Stimulated activated CD8-positive, alpha-beta memory T cell treated with anti-CD3 and anti-CD28 coated beads, Interleukin-4, amount 100 ng/mL, for 24 hours (primary cell): ENCODE measurements around the gene NOTCH1.

ENCODE experiments used
- DNase-seq: peaks from one replicate; pipeline ENCODE4 v3.0.0-alpha.2; 2020; ENCODE audit warnings: low read depth

NOTCH1 gene

DNA sequence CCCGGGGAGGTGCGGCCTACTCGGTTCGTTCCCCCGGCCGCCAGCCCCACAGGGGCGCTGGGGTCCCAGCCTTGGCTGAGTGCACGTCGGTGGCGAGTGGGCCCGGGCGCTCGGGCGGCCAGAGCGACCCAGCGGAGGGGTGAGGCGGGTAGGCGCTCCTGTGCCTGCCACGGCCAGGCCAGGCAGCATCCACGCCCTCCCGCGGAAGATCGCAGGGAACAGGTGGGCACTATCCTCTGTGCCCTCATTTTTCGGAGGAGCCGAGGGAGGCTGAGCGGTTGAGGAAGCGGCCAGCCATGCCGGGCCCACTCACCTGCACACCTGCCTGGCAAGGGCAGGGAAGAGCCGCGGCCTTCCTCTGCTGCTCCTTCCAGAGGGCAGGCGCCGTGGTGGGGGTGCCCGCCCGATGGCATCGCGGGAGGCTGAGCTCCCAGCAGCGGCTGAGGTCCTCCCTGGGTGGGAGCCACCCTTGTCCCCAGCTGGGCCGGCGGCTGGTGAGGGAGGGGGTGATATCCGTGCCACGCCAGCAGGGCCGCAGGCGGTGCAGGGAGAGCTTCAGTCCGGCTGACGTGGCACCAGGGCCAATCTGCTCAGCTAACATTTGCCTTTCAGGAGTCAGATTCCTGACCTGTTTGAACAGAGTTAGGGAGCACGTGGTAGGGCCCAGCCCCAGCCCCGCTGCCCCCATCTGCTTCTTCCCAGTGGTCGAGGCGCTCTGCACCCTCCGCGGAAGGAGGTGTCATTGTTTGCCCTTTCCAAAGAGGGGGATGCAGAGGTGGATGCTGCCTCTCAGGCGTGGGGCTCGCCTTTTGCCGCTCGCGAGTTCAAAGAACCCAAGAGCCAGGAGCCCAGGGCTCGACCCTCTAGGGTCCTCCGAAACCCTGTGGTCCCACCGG is 61.4 kb downstream of the NOTCH1 start:
- no peak for DNase-seq

DNA sequence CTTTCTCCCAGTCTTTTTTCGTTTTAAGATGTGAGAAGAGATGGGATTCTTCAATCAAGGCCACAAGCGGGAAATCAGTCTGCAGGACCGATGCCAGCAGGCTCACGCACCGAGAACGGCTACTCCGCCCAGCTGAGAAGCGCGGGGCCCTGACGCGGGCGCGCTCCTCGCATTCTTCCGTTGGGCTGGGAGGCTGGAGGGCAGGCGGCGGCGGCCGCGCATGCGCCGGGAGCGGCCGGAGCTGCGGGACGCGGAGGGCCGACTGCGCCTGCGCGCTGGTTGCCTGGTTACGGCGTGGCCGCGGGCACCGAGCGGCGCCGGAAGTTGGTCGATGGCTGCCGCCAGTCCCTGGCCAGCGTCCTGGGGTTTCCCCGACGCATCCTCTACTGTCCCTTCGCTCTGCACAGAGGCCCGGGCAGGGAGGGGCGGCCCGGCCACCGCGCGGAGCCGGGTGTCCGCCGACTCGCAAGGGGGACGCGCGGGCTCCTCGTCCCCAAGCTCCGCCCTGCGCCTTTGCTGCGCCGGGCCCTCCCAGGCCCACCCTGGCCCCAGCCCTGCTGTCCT is 62.2 kb downstream of the NOTCH1 start:
- peak; percentile 95 for DNase-seq

DNA sequence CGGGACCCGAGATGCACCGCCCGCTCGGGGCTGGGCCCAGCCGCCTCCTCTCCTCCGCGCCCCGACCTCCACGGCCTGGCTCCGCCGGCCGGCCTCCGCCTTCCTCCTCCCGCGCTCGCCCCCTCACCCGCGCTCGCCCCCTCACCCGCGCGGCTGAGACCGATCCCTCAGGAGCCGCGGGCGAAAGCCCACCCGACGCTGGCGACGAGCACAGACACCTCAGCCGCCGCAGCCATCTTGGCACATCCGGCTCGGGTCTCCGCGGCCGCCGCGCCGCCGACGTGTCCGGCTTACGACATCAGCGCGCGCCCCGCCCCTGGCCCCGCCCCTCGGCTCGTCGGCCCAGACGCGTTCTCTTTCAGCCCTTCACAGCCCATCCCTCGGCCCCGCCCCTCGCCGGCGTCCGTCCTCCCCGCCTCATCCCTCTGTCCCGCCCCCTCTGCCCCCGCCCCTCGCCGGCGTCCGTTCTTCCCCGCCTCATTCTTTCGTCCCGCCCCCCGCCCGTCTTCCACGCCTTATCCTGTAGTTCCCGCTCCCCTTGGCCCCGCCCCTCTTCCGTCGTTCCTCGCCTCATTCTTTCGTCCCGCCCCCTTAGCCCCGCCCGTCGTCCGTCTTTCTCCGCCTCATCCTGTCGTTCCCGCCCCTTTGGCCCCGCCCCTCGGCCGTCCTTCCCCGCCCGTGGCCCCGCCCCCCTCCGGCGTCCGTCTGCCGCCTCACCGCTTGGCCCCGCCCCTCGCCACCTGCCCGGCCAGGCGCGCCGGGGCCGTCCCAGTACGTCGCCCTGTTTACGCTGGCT is 62.9 kb downstream of the NOTCH1 start, which contains the start of gene SEC16A:
Gene SEC16A (minus strand): TSS at position 248 of the 796 bp plus-strand sequence. CDS start 5,425 bp downstream, outside the sequence.
- peak; percentile 99 for DNase-seq

DNA sequence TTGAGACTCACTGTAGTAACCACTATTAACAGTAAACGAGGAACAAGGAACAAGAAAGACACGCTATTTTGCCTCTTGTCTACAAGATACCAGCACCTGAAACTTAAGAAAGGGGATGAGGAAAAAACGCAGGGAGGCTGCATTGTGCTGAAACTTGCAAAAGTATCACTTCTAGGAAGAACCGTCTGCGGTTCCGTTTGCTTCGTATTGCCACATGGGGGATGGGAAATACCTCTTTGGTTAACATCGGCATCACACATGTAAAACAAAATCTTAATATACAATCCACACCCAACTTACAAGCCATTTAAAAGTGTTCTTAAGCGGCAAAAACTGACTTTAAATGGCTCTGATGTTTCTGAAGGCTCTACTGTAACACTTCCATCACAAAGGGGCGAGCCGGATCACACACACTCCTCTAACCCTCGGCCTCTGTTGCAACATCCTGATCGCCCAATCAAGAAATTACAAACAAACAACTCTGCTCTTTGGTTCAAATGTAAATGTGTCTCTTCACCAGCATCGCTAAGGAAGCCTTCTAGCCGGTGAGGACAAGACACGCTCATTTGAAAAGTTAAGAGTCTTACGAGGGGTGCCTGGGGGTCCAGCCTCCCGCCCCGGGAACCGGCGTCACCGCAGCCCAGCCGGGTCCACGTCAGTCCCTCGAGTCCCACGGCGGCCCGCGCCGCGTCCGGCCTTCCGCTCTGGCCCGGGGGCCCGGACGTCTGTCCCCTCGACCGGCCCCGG is 63.6 kb downstream of the NOTCH1 start:
- no peak for DNase-seq

DNA sequence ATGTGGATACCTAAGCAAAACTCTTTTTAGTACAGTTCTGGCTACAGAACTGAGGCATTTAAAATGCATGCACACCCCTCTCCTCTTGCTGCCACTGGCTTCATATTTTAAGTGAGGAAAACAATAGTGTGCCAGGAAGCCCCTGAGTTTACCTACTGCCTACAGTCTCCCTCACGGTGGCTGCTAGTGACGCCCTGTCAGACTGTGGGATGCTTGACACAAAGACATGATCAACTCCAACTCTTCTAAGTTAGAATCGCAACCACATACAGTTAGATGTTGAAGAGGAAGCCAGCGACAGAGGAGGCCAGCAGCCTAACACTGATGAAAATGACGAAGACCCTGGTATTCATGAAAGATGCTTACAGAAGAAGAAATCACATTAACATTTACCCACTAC is 64.3 kb downstream of the NOTCH1 start:
- DNase-seq = no peak

DNA sequence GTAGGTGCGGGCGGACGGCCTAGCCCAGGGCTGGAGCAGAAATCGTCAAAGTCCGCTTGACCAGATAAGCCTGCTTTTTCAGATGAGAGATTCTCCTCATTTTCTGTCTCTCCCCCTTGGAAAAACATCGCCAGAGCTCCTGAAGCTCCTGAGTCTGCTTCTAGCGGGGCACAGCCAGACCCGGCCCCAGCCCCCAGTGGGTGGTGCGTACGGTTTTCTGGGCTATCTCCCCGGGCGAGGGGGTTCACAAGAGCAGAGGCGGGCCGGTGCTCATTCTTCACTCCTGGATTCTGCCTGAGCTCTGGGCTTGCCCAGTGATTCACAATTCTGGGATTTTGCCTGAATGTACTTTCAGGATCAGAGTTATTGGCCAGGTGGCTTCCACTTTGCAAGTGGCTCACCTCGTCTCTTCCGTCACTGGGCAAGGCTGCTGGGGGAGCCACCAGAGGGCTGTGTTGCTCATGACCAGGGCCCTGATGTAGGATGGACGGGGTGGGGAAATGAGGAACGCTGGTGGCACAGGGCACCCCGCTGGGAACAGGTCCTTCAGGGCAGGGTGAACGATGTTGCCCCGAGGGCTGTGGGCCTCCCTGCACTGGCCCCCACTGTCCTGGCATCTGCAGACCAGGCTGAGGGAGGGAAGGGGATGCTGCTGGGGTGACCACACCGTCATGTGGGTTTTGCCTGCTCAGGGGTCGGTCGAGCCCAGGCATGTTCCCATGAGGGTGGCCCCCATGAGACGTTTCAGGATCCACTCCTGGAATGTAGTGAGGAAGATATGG is 69.3 kb downstream of the NOTCH1 start:
- no peak for DNase-seq

DNA sequence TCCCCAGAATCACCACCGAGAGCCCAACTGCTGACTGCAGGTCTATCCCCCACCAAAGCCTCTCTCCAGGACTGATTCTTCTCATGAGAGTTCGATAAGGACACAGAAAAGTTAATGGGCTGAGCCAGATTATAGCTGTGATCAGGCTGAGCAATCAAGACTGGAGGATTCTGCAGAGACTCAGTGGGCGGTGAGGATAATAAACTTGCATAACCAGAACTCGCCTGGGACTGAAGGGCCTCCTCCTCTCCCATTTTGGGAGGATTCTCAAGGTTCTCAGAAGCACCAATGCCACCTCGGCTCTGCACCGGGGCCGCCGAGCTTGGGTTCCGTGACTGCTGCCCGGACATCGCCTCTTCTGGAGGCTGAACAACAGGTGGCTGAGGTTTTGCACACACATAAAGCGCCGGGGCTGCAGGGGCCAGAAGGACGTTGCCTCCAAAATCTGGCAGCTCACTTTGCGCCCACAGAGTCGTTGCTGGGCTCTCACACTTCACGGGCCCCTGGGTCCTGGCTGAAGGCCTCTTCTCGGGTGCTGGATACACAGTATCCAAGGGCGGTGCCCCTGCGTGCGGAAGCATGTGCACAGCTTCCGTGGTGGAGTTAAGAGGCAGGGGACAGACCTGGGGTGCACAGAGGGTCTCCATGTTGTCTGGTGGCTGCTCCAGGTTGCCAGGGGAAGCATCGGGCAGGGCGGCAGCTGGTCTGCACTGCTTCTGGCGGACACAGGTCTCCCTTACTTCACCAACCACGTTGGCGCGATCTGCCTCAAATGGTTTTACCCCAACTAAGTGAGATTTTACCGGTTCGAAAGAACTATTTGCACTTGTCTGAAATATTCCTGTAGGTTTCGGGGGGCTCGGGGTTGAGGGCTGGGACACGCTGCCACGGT is 70.6 kb downstream of the NOTCH1 start:
- no peak for DNase-seq

DNA sequence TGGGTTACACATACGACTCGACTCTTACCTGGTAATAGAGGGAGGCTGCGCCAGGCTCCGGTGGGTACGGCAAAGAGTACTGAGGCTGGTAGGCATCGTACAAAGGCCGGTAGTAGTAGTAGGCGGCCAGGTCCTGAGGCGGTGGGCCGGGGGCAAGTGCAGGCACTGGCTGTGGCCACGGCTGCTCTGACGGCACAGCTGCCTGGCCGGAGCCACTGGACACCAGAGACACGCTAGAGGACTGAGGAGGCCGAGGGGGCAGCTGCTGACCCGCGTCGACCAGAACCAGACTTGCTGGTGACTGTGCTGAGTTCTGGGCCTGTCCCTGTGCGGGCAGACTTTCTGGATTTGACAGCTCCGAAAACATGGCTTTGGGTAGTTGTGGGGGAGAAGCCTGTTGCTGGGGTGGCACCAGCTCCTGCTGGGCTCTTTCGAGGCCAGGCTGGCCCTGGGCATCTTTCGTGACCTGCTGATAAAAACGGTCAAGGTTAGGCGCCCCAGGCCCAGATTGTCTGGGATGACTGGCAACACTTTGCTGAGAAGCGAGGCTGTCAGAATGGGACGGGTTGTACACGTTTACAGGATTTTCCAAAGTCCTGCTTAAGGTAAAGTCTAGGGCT is 71.7 kb downstream of the NOTCH1 start:
- no peak for DNase-seq

DNA sequence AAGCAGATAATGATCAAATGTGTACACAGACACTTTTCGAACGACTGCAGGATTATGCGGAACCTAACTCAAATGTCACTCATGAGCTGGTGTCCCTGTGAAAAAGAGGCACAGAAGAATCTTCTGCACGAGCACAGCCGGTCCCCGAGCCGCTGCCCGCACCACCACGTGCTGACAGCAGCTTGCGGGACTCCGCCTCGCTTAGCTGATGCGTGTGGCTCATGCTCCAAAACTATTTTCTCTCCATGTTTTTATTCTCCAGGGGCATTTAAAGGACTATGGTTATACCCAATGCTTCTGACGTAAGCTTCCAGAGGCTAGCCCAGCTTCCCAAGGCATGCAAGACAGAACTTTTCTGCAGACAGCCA is 72.5 kb downstream of the NOTCH1 start:
- DNase-seq = no peak

DNA sequence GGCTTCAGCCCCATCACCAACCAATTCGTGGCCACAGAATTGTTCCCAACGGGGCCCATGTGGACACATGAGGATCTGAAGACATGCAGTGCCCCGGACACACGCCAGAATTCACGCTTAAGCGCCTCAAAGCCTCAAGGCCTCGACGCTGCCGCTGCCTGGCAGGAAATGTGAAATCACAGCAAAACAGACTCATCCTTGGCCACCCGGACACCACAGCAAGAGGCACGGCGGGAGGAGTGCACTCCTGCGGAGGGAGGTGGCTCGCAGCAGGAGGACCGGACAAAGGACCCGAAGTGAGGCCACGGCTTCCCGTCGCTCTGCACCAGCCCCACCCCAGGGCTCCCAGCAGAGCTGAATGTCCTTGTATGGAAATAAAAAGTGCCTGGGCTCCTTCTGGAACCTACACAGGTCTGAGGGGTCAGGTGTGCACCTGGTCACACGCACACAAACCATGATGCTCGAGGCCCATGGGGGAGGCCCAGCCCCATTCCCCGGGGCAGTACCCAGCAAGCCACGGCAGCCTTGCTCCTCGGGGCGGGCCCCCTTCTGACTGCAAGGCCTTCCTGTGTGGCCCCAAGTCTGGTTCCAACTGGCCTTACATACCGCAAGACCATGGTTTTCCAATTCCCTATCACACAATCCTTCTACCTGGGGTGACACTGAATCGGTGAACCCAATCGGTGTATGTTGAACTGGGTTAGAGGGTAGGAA is 73.1 kb downstream of the NOTCH1 start:
- DNase-seq = no peak

DNA sequence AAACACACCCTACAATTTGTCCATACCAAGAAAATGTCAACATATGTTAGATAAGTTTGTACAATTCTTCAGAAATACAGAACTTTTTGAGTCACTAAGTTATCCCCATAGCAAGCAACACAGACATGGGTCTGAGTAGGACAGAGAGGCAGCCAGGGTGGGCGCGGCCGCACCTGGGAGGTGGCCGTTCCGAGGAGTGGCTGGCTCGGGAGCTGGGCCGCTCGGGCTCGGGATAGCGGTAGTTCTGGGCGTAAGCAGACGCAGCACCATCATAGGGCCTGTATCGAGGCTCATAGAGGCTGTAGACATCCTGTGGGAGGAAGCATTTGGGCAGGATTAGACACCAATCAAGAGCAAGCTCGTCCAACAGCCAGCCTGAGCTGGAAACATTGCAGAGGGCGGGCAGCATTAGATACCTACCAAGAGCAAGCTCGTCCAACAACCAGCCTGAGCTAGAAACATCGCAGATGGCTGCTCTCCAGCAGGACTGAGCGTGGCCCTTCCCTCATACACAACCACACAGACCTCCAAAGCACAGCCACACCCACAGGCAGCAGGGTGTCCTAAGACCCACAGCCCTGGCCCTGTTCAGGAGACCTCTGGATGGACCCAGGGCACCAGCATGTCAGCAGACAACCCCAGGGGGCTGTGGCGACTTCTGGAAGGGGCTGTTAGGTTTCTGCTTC is 73.9 kb downstream of the NOTCH1 start:
- DNase-seq = no peak

DNA sequence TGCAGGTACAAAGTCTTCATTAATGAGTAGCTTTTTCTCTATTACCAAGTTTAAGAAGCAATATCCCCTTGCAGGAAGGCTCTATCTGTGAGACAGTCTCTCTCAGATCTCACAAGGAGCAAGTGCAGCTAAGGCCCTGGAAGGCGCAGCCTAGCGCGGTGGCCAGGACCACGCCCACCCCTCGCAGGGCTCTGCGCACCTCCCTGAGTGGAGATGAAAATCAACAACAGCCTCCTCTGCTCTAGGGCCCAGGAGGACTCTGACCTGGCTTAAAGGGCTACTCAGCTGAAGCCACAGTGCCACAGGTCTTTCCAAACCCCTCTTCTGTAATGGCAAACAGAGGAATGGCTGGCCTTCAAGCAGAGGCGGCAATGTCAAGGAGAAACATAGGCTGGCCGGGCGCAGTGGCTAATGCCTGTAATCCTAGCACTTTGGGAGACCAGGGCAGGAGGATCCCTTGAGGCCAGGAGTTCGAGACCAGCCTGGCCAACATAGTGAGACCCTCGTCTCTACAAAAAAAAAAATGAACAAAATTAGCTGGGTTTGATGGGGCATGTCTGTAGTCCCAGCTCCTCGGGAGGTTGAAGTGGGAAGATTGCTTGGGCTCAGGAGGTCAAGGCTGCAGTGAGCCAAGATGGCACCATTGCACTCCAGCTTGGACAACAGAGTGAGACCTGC is 74.9 kb downstream of the NOTCH1 start:
- no peak for DNase-seq

DNA sequence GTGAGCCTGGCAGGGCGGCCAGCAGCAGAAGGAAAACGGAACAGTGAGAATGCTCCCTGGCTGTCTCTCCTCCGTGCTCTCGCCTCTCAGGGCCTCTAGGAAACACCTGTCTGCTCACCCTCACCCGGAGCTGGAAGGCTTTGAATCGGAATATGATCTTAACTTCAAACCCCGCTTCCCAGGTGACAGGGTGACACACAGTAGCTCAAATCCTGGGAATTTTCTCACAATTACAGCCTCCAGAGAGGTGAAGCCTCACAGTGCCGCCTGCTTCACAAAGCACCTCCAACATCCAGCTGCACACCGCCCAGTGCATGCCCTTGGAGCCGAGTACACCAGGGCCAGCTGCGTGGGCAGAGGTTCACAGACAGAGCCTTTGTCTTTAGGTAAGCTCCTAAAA is 75.5 kb downstream of the NOTCH1 start:
- no peak for DNase-seq

DNA sequence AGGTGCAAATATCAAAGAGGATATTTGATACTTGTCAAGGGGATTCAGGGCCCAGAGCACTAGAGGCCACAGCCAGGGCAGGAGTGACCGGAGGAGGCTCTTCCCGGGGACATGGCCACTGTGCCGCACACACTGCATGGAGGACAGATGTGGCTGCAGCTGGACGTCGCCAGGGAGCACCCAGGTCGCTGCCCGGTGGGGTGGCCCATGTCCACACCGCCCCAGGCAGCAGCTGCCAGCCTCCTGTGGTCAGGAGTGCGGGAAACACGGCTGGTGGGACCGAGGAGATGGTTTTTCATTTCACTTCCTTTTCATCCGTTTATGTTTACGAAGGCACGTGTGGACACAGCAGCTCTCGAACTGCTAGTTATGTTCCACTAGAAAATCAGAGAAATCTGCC is 78.1 kb downstream of the NOTCH1 start:
- DNase-seq = no peak

DNA sequence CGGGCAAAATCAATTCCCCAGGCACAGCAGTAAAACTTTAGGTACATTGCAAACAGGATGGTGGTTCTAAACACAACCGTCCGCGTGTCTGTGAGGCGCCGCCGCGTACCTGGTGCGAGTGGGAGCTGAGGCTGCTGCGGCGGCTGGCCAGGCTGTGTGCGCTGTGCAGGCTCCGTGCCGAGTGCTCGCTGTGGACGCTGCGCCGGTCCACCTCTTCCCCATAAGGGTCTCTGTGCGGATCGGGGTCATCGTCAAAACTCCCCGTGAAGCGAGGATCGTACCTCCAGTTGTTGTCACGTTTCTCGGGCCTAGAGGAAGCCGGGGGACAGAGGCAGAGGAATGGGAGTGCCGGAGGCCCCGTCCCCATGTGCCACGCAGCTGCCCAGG is 79.7 kb downstream of the NOTCH1 start:
- DNase-seq = no peak

DNA sequence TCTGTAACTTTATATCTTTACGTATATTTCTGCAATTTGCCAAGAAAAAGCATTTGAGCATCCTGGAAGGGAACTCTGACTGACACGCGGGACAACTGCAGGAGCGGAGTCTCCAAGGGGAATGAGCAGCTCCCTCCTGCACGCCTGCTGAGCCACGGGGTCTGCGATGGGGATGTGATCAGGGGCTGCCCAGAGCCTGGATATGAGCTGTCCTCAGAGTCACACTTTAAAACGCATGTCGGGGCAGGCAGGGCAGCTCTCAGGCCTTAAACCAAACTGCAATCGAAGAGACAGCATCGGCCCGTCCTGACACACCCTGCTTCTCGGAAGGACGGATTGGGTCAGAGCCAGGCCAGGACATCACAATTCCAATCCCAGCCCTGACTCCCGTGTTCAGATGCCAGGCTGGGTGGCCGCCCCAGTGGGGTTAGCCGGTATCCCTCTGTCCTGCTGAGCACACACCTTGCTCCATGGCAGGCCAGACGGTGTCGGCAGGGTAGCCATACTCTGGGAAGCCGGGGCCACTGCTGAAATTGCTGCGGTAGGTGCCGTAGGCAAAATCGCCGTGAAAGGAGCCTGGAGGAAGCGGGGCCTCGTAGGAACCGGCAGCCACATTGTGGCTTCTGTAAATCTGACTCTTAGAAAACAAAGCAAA is 80.2 kb downstream of the NOTCH1 start:
- DNase-seq = no peak

DNA sequence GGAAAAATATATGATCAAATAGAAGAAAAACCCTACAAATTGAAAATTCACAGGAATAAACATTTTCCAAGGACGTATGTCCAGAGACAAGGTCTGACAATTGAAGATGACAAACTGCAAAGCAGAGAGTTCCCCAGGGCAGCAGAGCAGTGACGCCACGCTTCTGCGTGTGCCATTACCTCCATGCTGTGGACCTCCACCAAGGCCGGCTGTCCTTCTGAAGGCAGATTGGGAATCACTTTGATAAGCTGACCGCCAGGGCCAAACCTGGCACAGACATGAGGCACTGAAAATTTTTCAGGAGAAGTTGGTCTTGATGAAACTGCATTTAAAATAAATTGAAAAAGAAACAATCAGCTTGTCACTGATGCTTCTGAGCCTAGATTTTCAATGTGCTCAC is 81.6 kb downstream of the NOTCH1 start:
- DNase-seq = no peak

DNA sequence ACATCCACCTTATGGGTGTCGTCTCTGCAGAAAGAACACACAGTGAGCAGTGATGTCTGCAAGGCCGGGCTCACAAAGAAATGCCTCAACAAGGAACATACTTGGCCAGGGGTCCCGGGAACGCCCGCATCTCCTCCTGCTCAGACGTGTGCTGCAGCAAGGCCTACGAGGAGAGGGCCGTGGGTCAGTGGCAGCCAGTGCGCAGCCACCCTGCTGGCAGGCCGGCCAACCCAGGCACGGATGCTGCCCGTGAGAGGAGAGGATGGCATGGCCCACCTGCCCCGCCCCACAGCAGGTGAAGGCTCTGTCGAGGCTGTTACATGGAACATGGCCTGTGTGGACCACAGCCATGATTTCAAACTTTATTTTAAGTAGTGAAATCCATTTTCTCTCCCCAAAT is 82.3 kb downstream of the NOTCH1 start:
- DNase-seq = no peak
